SKM-1 (cell line): ENCODE data around the gene DECR2.

Experiments used
- DNase-seq: peaks from one replicate; lab custom pipeline; 2025; ENCODE audit not compliant: unreplicated experiment; lab: John Stamatoyannopoulos, UW

The DECR2 gene

GRCh38 chr16:440627-441026 lies 38.9 kb downstream of the DECR2 start:
- DNase-seq: no peak

DNA sequence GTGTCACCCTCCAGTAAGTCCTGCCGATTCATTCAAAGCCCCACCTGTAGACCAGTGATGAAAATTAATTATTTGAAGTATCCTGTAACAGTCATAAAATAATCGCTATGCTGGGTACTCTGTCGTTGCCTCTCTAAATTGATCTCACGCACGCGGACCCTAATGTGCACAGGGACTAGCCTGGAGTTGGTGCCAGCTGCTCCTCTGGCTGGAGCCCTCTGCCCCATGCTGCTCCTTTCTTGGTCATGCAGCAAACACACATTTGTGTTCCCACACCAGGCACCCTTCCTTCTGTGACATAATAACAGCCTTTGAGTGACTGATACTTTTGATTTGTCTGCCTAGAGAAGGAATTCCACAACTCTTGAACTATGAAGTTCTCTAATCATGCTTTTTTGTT lies 39.8 kb downstream of the DECR2 start:
- DNase-seq: no peak

DNA sequence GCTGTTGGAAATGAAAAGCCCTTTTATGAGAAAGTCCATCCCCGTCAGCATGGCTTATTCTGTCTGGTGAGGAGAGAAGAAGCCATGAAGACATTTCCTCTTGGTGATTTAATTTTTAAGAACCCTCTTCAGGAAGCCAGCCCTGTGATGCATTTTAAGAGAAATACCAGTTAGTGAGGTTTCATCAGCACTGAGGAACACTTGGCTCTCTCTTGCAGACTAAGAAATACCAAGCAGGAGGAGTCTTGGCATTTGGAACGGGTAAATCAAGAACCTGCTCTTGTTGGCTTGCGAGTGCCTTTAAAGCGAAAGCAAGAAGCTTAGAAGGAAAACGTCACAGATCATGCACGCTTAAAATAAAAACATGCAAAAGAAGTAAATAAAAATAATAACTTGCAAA lies 41.3 kb downstream of the DECR2 start:
- DNase-seq: no peak

DNA sequence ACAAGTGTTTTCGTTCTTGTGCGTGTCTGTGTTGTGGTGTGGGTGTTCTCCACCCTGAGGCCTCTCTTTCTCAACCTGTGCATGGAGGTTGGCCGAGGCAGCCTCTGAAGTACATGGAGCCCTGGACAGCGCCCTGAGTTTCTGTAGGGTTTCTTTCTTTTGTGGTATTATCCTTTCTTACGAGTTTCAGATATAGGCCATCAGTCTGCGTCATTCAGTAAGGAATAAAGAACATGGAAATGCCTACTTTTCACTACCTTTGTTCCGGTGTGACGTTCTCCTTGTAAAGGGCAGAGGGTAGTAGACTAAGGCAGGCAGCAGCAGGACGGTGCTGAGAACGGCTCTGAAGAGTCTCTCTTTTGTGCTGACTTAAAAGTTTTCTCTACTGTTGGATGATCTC lies 42.3 kb downstream of the DECR2 start:
- DNase-seq: no peak

DNA sequence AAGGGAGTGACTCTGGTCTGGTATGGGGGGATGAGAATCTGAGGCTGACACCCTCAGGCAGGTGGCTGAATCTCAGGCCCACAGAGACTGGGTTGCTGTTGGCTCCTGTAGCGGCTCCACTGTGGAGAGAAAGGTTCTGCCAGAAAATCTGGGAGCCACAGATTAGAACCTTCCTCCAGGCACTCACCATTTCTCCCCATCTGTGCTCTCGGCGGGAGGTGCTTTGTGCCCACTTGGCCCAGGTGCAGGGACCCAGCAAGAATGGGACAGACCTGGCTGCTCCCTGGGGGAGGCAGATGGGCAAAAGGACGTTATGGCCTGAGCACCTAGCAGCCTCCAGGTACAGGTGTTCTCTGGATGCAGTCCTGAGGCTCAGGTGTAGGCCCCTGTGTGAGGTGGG lies 43.9 kb downstream of the DECR2 start:
- no peak for DNase-seq

- no peak for DNase-seq
Measured at GRCh38 chr16:450385-450784, 48.7 kb downstream of the DECR2 start.

GRCh38 chr16:450785-451512 lies 49.3 kb downstream of the DECR2 start:
- DNase-seq: no peak

DNA sequence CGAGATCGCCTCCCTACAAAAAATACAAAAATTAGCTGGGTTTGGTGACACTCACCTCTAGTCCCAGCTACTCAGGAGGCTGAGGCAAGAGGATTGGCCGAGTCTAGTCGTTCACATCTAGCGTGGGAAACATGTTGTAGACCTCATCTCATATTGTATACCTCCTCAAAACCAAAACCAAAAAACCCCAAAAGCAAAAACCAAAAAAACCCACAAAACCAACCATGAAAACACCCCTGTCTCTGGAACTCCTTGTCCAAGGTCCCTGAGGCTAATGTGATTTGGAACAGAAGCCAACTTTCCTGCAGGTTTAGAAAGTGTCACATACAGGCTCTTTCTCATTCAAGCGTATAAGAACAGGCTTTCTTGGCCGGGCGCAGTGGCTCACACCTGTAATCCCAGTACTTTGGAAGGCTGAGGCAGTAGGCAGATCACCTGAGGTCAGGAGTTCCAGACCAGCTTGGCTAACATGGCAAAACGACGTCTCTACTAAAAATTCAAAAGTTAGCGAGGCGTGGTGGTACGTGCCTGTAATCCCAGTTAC lies 52.8 kb downstream of the DECR2 start:
- DNase-seq: no peak

- DNase-seq: no peak
Measured at GRCh38 chr16:455453-455852, 53.8 kb downstream of the DECR2 start.

DNA sequence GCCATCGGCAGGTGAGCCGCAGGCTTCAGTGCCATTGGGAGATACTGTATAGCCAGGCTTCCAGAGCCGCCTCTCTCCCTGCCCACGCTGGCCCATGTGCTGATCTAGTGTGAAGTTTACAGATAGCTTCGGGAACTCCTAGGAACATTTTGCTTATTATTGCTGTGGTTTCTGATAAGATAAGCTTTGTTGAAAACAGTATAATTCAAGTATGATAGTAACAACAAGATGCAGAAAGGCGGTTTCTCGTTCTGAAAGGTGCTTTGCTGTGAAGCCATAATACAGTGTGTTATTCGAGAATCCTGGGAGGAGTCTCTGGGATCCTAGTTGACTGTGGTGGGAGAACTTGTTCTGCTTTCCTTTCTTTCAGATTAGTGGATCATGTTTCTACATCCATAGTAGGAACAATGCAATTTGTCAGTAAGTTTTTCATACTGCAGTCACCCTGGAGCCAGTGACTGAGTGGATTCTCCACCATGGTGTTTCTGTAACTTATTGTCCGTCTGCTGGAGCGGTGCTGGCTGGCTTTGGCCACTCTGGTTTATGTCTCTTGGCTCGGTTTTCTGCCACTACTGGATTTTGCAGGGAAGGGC lies 55.3 kb downstream of the DECR2 start:
- no peak for DNase-seq

DNA sequence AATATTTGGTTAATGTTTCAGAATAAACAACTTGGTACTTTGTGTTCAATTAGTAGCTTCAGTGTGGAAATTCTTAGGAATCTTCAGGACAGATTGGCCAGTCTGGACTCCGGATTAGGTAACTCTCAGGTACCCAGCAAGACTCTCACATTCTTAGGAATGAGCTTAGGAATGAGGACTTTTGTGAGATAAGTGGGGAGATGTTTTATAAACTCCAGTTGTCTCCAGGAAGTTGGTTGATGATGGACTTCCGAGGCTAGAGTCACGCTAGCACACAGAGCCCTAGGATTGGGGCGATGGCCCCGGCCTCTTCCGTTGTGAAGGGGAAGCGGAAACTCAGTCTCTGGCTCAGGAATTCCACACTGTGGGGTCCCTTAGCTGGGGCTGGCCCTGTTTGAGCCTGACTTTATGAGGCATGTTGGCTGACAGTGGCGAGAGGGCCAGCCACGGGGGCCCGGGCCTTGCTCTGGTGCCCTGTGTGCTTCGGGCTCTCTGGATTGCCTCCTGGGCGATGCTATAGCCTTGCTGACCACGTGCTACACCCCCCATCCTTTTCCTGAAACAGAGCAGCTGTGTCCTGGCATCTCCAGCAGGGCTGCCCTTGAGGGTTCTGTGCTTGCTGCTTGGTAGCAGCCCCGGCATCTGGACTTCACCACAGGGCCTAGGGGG lies 56.2 kb downstream of the DECR2 start:
- no peak for DNase-seq

- no peak for DNase-seq
Measured at GRCh38 chr16:459761-460160, 58.1 kb downstream of the DECR2 start.

DNA sequence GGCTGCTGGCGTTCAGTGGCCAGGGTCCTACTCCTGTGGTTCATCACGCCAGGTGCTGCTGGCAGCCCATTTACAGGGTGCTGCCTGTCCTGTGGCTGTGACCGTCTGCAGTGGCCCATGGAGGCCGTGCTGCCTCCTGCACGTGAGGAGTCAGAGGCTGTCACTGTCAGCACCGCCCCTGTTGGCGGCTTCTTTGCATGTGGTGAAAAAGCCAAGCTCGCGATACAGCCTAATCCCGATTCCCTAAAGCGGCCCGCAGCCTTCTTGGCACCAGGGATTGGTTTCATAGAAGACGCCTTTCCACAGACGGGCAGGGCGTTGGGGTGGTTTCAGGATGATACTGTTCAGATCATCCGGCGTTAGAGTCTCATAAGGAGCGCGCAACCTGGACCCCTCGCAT lies 59.1 kb downstream of the DECR2 start:
- no peak for DNase-seq
